CD14-positive monocyte (primary cell): ENCODE results near the gene EPB41L5. TPM values are rescaled to one million over a fixed set of nuclear protein-coding genes. Genes with fewer than 3 reads are reported as not detected.
"Not testable (repeated sequence)": the region's sequence is repeated elsewhere in the genome, so short reads cannot be mapped to it uniquely, and the experiment has no call there.

Experiments used
- DNase-seq, 3 donors: peaks; one replicate each; pipeline ENCODE4 v3.0.0-alpha.2; 2011 to 2022
- H2AFZ ChIP-seq: 2 replicates; pipeline ENCODE4 v1.6.0; 2012; ENCODE audit warnings: mild to moderate bottlenecking, low read depth, low read length, inconsistent platforms; ENCODE audit not compliant: insufficient read depth, poor library complexity, severe bottlenecking
- H3K27ac ChIP-seq, 2 donors: 1 replicate in 1 of 2; 2 replicates in 1 of 2; pipeline ENCODE4 v1.5.1; 2012 to 2013; ENCODE audit warnings: low read length in 2 of 2, control low read depth in 1 of 2, inconsistent platforms in 1 of 2, low read depth in 1 of 2, mild to moderate bottlenecking in 1 of 2
- H3K27me3 ChIP-seq, 2 donors: one replicate each; pipeline versions ENCODE4 v1.6.0 to v1.6.1; 2011 to 2013; ENCODE audit warnings: low read length in 2 of 2; ENCODE audit not compliant: control insufficient read depth in 2 of 2, insufficient read depth in 2 of 2
- H3K36me3 ChIP-seq, 2 donors: replicated peaks in 1 of 2; 1 replicate in 1 of 2; 2 replicates in 1 of 2; pipeline versions ENCODE4 v1.5.1 to v1.6.1; 2012 to 2013; ENCODE audit warnings: low read length in 2 of 2, control low read depth in 1 of 2, inconsistent platforms in 1 of 2, mild to moderate bottlenecking in 1 of 2; ENCODE audit not compliant: insufficient read depth in 2 of 2, control insufficient read depth in 1 of 2
- H3K4me1 ChIP-seq, 2 donors: 1 replicate in 1 of 2; 2 replicates in 1 of 2; pipeline versions ENCODE4 v1.5.1 to v1.6.1; 2012 to 2013; ENCODE audit warnings: low read length in 2 of 2, control low read depth in 1 of 2, inconsistent platforms in 1 of 2, mild to moderate bottlenecking in 1 of 2, moderate library complexity in 1 of 2; ENCODE audit not compliant: insufficient read depth in 2 of 2, control insufficient read depth in 1 of 2
- H3K4me2 ChIP-seq: replicated peaks from 2 replicates; pipeline ENCODE3; 2012; ENCODE audit warnings: low read length, moderate library complexity, mild to moderate bottlenecking; ENCODE audit not compliant: poor library complexity, severe bottlenecking; ENCODE audit errors: extremely low read depth
- H3K4me3 ChIP-seq, 3 experiments: fragments of 200-600 bp in 1 of 3; sonication (generic) in 1 of 3; replicated peaks in 1 of 3; 1 replicate in 2 of 3; 2 replicates in 1 of 3; pipeline ENCODE4 v1.5.1; 2011 to 2013; ENCODE audit warnings: low read length in 3 of 3, mild to moderate bottlenecking in 3 of 3, control low read depth in 2 of 3, low read depth in 2 of 3, inconsistent platforms in 1 of 3, moderate library complexity in 1 of 3
- H3K79me2 ChIP-seq: 2 replicates; pipeline ENCODE4 v1.6.0; 2012; ENCODE audit warnings: mild to moderate bottlenecking, control low read depth, inconsistent platforms, low read length, moderate library complexity; ENCODE audit not compliant: insufficient read depth
- H3K9ac ChIP-seq: 2 replicates; pipeline ENCODE4 v1.6.0; 2017; ENCODE audit warnings: low read length, mild to moderate bottlenecking; ENCODE audit not compliant: insufficient read depth, poor library complexity, severe bottlenecking
- H3K9me3 ChIP-seq, 2 donors: replicated peaks in 1 of 2; 1 replicate in 1 of 2; 2 replicates in 1 of 2; pipeline versions ENCODE4 v1.5.1 to v1.6.1; 2012 to 2013; ENCODE audit warnings: low read length in 2 of 2, control low read depth in 1 of 2; ENCODE audit not compliant: control insufficient read depth in 1 of 2, insufficient read depth in 1 of 2
- H4K20me1 ChIP-seq: 2 replicates; pipeline ENCODE4 v1.6.0; 2012; ENCODE audit warnings: mild to moderate bottlenecking, low read length, control low read depth, moderate library complexity; ENCODE audit not compliant: insufficient read depth
- H3K27ac Mint-ChIP-seq, 7 donors: one replicate each; pipeline ENCODE4 v1.8.0; 2020; ENCODE audit warnings: mild to moderate bottlenecking in 7 of 7, mixed read lengths in 7 of 7, moderate library complexity in 6 of 7, inconsistent platforms in 2 of 7
- H3K27me3 Mint-ChIP-seq, 3 donors: one replicate each; pipeline ENCODE4 v1.8.0; 2021 to 2022; ENCODE audit warnings: low read depth in 3 of 3, mild to moderate bottlenecking in 3 of 3, mixed read lengths in 3 of 3, moderate library complexity in 3 of 3, inconsistent platforms in 1 of 3
- H3K36me3 Mint-ChIP-seq, 2 donors: one replicate each; pipeline ENCODE4 v1.8.0; 2020; ENCODE audit warnings: mixed read lengths in 2 of 2, inconsistent platforms in 1 of 2, mild to moderate bottlenecking in 1 of 2
- H3K4me1 Mint-ChIP-seq: one replicate; pipeline ENCODE4 v1.8.0; 2020; ENCODE audit warnings: mild to moderate bottlenecking, mixed read lengths
- H3K4me3 Mint-ChIP-seq, 2 donors: one replicate each; pipeline ENCODE4 v1.8.0; 2020; ENCODE audit warnings: mild to moderate bottlenecking in 2 of 2, mixed read lengths in 2 of 2, moderate library complexity in 1 of 2
- H3K9me3 Mint-ChIP-seq, 7 donors: one replicate each; pipeline ENCODE4 v1.8.0; 2020 to 2022; ENCODE audit warnings: mixed read lengths in 7 of 7, mild to moderate bottlenecking in 6 of 7, moderate library complexity in 6 of 7, inconsistent platforms in 2 of 7
- CTCF ChIP-seq: fragments of 200-600 bp; IDR thresholded peaks from one replicate; pipeline ENCODE4 v1.8.0; 2022; ENCODE audit warnings: antibody characterized with exemption, mild to moderate bottlenecking
- WGBS: methylation state at CpG from one replicate; pipeline ENCODE4 v1.1.5; 2013; ENCODE audit warnings: missing lambda C conversion rate; ENCODE audit not compliant: insufficient coverage; 5-methylcytosine and 5-hydroxymethylcytosine counted together
- intact Hi-C, 2 donors: fragments of 100-400 bp; cut with micrococcal nuclease; formaldehyde crosslinking; loops; one replicate each; pipeline versions ENCODE4 v1.15.0 to v1.15.1; 2023
- polyA plus RNA-seq, 3 donors: library from polyadenylated mRNA; depleted of rRNA in 1 of 3; unstranded in 2 of 3; stranded (reverse) in 1 of 3; fragments of 300-500 nt in 2 of 3; fragments of >200 nt in 1 of 3; fragmentation: Illumina TruSeq in 2 of 3; gene quantifications; 1 replicate in 2 of 3; 2 replicates in 1 of 3; pipeline ENCODE4 v1.2.3, GENCODE V29; 2012 to 2021

Gene EPB41L5
- polyA plus RNA-seq, 3 donors: 1.4 to 2.4 (median 2.0) TPM

- intact Hi-C loops, H3K4me1 Mint-ChIP-seq: not testable (repeated sequence)
These were observed 33.4 kb downstream of the EPB41L5 start for GRCh38 chr2:120046252-120046651.

GRCh38 chr2:120052597-120052996, 39.7 kb downstream of the EPB41L5 start:
- Mint-ChIP-seq H3K9me3 (peaks cover 18 to 41% (median 28%) of the 10 kb centered on the region in 7 donors), H3K27me3 (peaks cover 0 to 1% (median 0%) of the 10 kb centered on the region in 3 donors), H3K4me1 (no peaks in the 10 kb centered on the region), H3K36me3 (no peaks in the 10 kb centered on the region), H3K4me3 (no peak overlapping the region), H3K27ac (no peak overlapping the region)
- Histone ChIP-seq H3K27me3 (no peaks in the 10 kb centered on the region), H3K4me2 (no peak overlapping the region), H3K9me3 (peaks cover 15 to 20% of the 10 kb centered on the region in 2 donors), H3K4me1 (no peaks in the 10 kb centered on the region), H3K36me3 (no peaks in the 10 kb centered on the region), H3K79me2 (no peaks in the 10 kb centered on the region), H4K20me1 (no peaks in the 10 kb centered on the region), H3K9ac (no peak overlapping the region), H2AFZ (no peak overlapping the region), H3K27ac (no peak overlapping the region), H3K4me3 (no peak overlapping the region)
- intact Hi-C loops: no loop called here
- WGBS: 100% methylated on average over 1 of the region's 2 CpGs
- no peak for DNase-seq
- TF ChIP-seq CTCF: no peak

More at GRCh38 chr2:120046252-120046651, 33.4 kb downstream of the EPB41L5 start:
- WGBS: no CpG with 5 or more reads among the region's 2 CpGs
- not testable (repeated sequence) for H3K36me3 ChIP-seq, H3K27ac Mint-ChIP-seq, H4K20me1 ChIP-seq, H3K4me1 ChIP-seq, H3K4me2 ChIP-seq, H3K9me3 ChIP-seq, H3K27ac ChIP-seq, H3K27me3 Mint-ChIP-seq, H3K36me3 Mint-ChIP-seq, H3K27me3 ChIP-seq, H3K9ac ChIP-seq, H2AFZ ChIP-seq, H3K4me3 ChIP-seq, H3K4me3 Mint-ChIP-seq, H3K79me2 ChIP-seq, DNase-seq
- H3K9me3 Mint-ChIP-seq: peaks cover 18 to 28% (median 24%) of the 10 kb centered on the region in 7 donors
